CD1c-positive myeloid dendritic cell (primary cell): ENCODE results near the gene KRTAP4-12.
"Not testable (repeated sequence)": the region's sequence is repeated elsewhere in the genome, so short reads cannot be mapped to it uniquely, and the experiment has no call there.

Experiments
- DNase-seq: peaks from one replicate; pipeline ENCODE4 v3.0.0-alpha.2; 2016; ENCODE audit errors: extremely low spot score

Gene KRTAP4-12

GRCh38 chr17:41126412-41126811 lies 2.4 kb upstream of the KRTAP4-12 start:
- no peak for DNase-seq

GRCh38 chr17:41125064-41125463 lies 1.1 kb upstream of the KRTAP4-12 start:
- no peak for DNase-seq

GRCh38 chr17:41123292-41123990 lies 541 bp downstream of the KRTAP4-12 start:
- DNase-seq, result not testable (repeated sequence)

GRCh38 chr17:41121742-41122141 lies 2.2 kb downstream of the KRTAP4-12 start:
- no peak for DNase-seq

GRCh38 chr17:41119696-41120690 lies 4.0 kb downstream of the KRTAP4-12 start:
- DNase-seq, result peak; percentile 25

GRCh38 chr17:41118721-41119120 lies 5.3 kb downstream of the KRTAP4-12 start:
- no peak for DNase-seq

GRCh38 chr17:41117846-41118386 lies 6.1 kb downstream of the KRTAP4-12 start, which contains the start of gene KRTAP4-11:
KRTAP4-11 (minus strand) TSS chr17:41118373; CDS start chr17:41118315, 58 bp downstream.
- DNase-seq, result not testable (repeated sequence)

GRCh38 chr17:41116297-41116696 lies 7.7 kb downstream of the KRTAP4-12 start:
- DNase-seq, result no peak

- DNase-seq, result no peak
Observed at GRCh38 chr17:41111151-41111885, 12.7 kb downstream of the KRTAP4-12 start.

GRCh38 chr17:41108728-41109386 lies 15.1 kb downstream of the KRTAP4-12 start:
- not testable (repeated sequence) for DNase-seq

- peak; percentile 7 for DNase-seq
Observed at GRCh38 chr17:41107941-41108450, 16.0 kb downstream of the KRTAP4-12 start.

GRCh38 chr17:41105347-41105746 lies 18.6 kb downstream of the KRTAP4-12 start, which contains the start of gene KRTAP4-9:
KRTAP4-9 (plus strand) TSS chr17:41105389; CDS start chr17:41105389, 0 bp downstream.
- DNase-seq, result not testable (repeated sequence)

GRCh38 chr17:41104386-41105038 lies 19.5 kb downstream of the KRTAP4-12 start:
- DNase-seq, result not testable (repeated sequence)

- no peak for DNase-seq
Observed at GRCh38 chr17:41103896-41104295, 20.1 kb downstream of the KRTAP4-12 start.

GRCh38 chr17:41101586-41102259 lies 22.3 kb downstream of the KRTAP4-12 start, which contains the start of gene KRTAP4-16:
KRTAP4-16 (minus strand) TSS chr17:41102209; CDS start chr17:41102209, 0 bp downstream.
- DNase-seq, result no peak

GRCh38 chr17:41099682-41100480 lies 24.1 kb downstream of the KRTAP4-12 start:
- DNase-seq, result not testable (repeated sequence)

- DNase-seq, result no peak
Observed at GRCh38 chr17:41098481-41098880, 25.5 kb downstream of the KRTAP4-12 start.

GRCh38 chr17:41098042-41098441 lies 25.9 kb downstream of the KRTAP4-12 start, which contains the start of gene KRTAP4-8:
KRTAP4-8 (minus strand) TSS chr17:41098142; CDS start chr17:41098084, 58 bp downstream.
- no peak for DNase-seq
